GM12864 (cell line): ENCODE results near the gene PITPNM3.

Experiments used
- DNase-seq: peaks from one replicate; pipeline ENCODE4 v3.0.0-alpha.2; 2011; ENCODE audit warnings: low read depth
- H3K4me3 ChIP-seq: 2 replicates; pipeline ENCODE4 v1.5.1; 2011; ENCODE audit warnings: mild to moderate bottlenecking, low read depth, low read length, control low read depth
- TF ChIP-seq, protein P1 (sequence below): IDR thresholded peaks from 2 replicates; pipeline ENCODE4 v1.5.1; 2011; ENCODE audit warnings: low read depth, mild to moderate bottlenecking, moderate library complexity, low read length, control low read depth, inconsistent platforms; ENCODE audit errors: missing control alignments

The PITPNM3 gene

DNA sequence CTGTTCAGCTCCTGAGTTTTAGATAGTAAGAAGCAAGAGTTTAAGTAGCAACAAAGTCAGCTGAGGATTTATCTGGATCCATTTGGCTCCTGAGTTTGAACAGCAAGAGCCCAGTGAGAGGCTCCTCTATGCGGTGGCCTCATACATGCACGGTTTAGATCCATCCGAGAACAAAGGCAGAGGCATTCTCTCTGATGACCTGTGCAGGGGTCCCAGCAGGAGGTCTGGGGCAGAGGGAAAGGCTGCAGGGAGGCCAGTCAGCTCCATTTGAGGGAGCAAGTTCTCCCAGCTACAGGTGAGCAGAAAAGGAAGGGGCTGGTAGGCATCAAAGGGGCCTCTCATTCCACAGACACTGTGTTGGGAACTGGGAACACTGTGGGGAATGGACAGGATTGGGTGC lies 16.5 kb downstream of the PITPNM3 start:
- TF ChIP-seq, protein P1, sequence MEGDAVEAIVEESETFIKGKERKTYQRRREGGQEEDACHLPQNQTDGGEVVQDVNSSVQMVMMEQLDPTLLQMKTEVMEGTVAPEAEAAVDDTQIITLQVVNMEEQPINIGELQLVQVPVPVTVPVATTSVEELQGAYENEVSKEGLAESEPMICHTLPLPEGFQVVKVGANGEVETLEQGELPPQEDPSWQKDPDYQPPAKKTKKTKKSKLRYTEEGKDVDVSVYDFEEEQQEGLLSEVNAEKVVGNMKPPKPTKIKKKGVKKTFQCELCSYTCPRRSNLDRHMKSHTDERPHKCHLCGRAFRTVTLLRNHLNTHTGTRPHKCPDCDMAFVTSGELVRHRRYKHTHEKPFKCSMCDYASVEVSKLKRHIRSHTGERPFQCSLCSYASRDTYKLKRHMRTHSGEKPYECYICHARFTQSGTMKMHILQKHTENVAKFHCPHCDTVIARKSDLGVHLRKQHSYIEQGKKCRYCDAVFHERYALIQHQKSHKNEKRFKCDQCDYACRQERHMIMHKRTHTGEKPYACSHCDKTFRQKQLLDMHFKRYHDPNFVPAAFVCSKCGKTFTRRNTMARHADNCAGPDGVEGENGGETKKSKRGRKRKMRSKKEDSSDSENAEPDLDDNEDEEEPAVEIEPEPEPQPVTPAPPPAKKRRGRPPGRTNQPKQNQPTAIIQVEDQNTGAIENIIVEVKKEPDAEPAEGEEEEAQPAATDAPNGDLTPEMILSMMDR, result no peak
- no peak for DNase-seq
- H3K4me3 ChIP-seq, result no peak overlapping the region

DNA sequence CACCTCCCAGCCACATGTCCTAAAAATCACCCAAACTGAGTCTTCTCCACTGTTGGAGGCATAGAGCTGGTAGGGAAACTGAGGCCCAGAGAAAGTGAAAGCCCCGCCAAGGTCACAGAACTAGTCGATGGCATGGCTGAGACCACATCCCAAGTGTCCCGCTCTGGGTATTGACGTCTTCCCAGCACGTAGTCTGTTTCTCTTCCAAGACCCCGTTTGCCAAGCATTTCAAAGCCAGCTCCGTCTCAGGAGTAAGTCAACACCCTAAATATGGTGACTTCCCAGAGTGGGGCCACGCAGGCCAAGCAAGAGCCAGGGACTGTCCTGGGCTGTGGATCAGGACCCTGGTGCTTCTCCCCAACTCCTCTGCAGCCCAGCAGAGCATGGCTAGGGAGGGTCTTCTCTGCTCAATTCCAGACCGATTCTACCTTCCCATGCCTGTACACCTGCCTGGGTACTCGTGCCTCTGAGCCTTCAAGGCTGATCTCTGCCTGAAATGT lies 19.7 kb downstream of the PITPNM3 start:
- TF ChIP-seq, protein P1, result no peak
- no peak for DNase-seq
- H3K4me3 ChIP-seq, result no peak overlapping the region

DNA sequence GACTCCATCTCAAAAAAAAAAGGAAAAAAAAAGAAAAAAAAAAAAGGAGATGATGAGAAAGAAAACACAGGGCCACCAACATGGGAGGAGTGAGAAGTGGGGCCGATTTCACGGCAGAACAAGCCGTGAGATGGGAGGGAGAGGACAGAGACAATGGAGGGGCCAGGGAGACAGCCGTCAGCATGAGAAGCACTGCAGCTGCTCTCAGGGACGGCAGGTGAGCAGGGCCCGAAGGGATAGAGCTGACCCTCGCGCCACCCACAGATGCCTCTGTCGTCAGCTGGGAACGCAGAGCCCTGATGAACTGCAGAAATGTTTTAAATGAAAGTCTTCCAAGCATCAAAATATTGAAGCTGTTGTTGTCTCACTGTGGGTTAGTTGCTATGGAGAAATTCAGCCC lies 20.3 kb downstream of the PITPNM3 start:
- H3K4me3 ChIP-seq, result no peak overlapping the region
- DNase-seq, result no peak
- TF ChIP-seq, protein P1, result no peak

DNA sequence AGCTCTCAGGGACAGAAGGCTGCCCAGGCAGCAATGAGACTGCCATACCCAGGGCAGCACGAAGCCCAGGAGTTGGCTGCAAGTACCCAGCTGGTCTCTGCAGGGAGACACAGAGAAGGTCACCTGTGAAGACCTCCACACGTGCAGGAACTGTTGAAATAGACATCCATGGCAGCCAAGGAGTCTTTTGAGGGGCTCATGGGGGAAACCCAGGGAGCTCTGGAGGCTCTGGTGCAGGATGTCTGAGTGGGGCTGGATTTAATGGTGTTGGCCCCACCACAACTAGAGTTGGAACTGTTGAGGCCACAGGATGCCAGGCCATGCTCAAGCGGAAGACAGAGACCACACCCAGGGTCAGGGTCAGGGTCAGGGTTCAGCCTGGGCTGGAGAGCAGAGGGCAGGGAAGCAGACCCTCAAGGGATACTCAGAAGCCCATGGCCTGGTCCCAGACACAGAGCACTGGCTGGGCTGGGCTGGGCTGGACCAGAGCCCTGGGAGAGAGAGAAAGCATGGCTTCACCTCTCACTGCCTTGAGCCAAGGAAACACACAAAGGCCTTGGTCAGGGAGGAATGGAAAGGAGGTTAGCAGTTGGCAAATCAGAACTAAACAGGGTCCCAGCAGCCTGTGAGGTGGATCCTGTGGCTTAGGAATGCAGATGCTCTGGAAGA lies 21.4 kb downstream of the PITPNM3 start:
- no peak overlapping the region for H3K4me3 ChIP-seq
- DNase-seq, result no peak
- TF ChIP-seq, protein P1, result no peak

DNA sequence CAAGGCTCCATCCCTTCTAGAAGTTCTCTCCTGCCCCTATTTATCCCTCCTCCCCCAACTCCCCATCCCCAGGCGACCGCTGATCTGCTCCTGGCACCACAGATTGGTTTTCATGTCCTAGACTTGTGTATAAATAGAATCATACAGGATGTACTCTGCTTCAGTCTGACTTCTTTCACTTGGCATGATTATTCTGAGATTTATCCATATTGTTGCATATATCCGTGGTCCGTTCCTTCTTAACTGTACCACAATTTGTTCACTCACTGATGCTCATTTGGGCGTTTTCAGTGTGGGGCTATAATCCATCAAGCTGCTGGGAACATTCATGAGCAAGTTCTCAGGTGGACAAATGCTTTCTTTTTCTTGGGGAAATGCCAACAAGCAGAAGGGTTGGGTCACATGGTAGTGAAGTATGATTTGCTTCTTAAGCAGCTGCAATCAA lies 23.9 kb downstream of the PITPNM3 start:
- TF ChIP-seq, protein P1, result no peak
- no peak overlapping the region for H3K4me3 ChIP-seq
- DNase-seq, result no peak

DNA sequence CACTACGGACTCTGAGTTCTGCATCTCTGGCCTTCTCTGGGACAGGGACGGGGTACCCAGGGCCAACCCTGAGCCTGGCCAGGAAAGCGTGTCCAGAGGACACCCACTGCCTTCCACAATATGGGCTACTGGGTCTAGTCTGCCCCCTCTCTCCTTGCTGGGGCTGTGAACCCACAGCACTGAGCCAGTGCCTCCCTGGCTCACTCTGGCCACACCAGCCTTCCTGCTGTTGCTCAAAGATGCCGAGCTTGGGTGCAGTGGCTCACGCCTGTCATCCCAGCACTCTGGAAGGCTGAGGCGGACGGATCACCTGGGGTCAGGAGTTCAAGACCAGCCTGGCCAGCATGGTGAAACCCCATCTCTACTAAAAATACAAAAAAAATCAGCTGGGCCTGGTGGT lies 24.8 kb downstream of the PITPNM3 start:
- TF ChIP-seq, protein P1, result no peak
- no peak for DNase-seq
- H3K4me3 ChIP-seq, result no peak overlapping the region
